ENCODE measurements around the gene XPNPEP1.

XPNPEP1 gene

GRCh38 chr10:109922976-109923921, at the start of gene XPNPEP1:
TSS of gene XPNPEP1 (minus strand) at chr10:109923511. CDS start at chr10:109923433, 78 bp downstream.
- TF ChIP-seq TCF12 (IDR thresholded peaks at IDR 0.05; ENCODE audit: low read depth) = no peak
- peak; percentile 88 for TF ChIP-seq USF1 (IDR thresholded peaks at IDR 0.05)
- TF ChIP-seq FOXM1 (IDR thresholded peaks at IDR 0.05; ENCODE audit: borderline replicate concordance, low read depth) = no peak
- TF ChIP-seq TAF1 (IDR thresholded peaks at IDR 0.05; ENCODE audit: low read depth) = peak; percentile 69; the same call in 1 of the 2 replicates
- TF ChIP-seq NFIC (IDR thresholded peaks at IDR 0.05) = 0 out of 2 replicates have a peak, but pooled peaks have one; percentile 7
- TF ChIP-seq CEBPB (IDR thresholded peaks at IDR 0.05) = no peak
- TF ChIP-seq EP300 (IDR thresholded peaks at IDR 0.05; ENCODE audit: borderline replicate concordance) = no peak
- TF ChIP-seq TEAD4 (IDR thresholded peaks at IDR 0.05) = no peak
- peak; percentile 93 for TF ChIP-seq YY1 (IDR thresholded peaks at IDR 0.05; ENCODE audit: low read depth)
- no peak for TF ChIP-seq RAD21 (IDR thresholded peaks at IDR 0.05; ENCODE audit: low read depth)
- TF ChIP-seq CREB1 (IDR thresholded peaks at IDR 0.05; ENCODE audit: low read depth) = peak; percentile 75
- peak; percentile 77 for TF ChIP-seq MAX (IDR thresholded peaks at IDR 0.05)
- no peak for TF ChIP-seq ZBTB7A (IDR thresholded peaks at IDR 0.05; ENCODE audit: low read depth)
- TF ChIP-seq REST (IDR thresholded peaks at IDR 0.05; ENCODE audit: low read depth) = no peak
- peak; percentile 9; the same call in 1 of the 2 replicates for TF ChIP-seq EGR1 (IDR thresholded peaks at IDR 0.05)

- no peak for TF ChIP-seq EGR1 (IDR thresholded peaks at IDR 0.05)
- no peak for TF ChIP-seq TAF1 (IDR thresholded peaks at IDR 0.05; ENCODE audit: low read depth)
- no peak for TF ChIP-seq CEBPB (IDR thresholded peaks at IDR 0.05)
- no peak for TF ChIP-seq USF1 (IDR thresholded peaks at IDR 0.05)
- no peak for TF ChIP-seq TEAD4 (IDR thresholded peaks at IDR 0.05)
- no peak for TF ChIP-seq CREB1 (IDR thresholded peaks at IDR 0.05; ENCODE audit: low read depth)
- no peak for TF ChIP-seq NFIC (IDR thresholded peaks at IDR 0.05)
- TF ChIP-seq ZBTB7A (IDR thresholded peaks at IDR 0.05; ENCODE audit: low read depth) = no peak
- no peak for TF ChIP-seq RAD21 (IDR thresholded peaks at IDR 0.05; ENCODE audit: low read depth)
- no peak for TF ChIP-seq YY1 (IDR thresholded peaks at IDR 0.05; ENCODE audit: low read depth)
- TF ChIP-seq REST (IDR thresholded peaks at IDR 0.05; ENCODE audit: low read depth) = no peak
- TF ChIP-seq MAX (IDR thresholded peaks at IDR 0.05) = no peak
- TF ChIP-seq FOXM1 (IDR thresholded peaks at IDR 0.05; ENCODE audit: borderline replicate concordance, low read depth) = no peak
- TF ChIP-seq EP300 (IDR thresholded peaks at IDR 0.05; ENCODE audit: borderline replicate concordance) = no peak
- TF ChIP-seq TCF12 (IDR thresholded peaks at IDR 0.05; ENCODE audit: low read depth) = no peak
Observed at GRCh38 chr10:109972372-109973001, 49.2 kb upstream of the XPNPEP1 start.

GRCh38 chr10:109971634-109972033, 48.3 kb upstream of the XPNPEP1 start:
- TF ChIP-seq TAF1 (IDR thresholded peaks at IDR 0.05; ENCODE audit: low read depth) (no peak), FOXM1 (IDR thresholded peaks at IDR 0.05; ENCODE audit: borderline replicate concordance, low read depth) (no peak)

- TF ChIP-seq USF1 (IDR thresholded peaks at IDR 0.05) = no peak
- TF ChIP-seq YY1 (IDR thresholded peaks at IDR 0.05; ENCODE audit: low read depth) = no peak
- TF ChIP-seq NFIC (IDR thresholded peaks at IDR 0.05) = no peak
- TF ChIP-seq TEAD4 (IDR thresholded peaks at IDR 0.05) = no peak
- no peak for TF ChIP-seq EGR1 (IDR thresholded peaks at IDR 0.05)
- TF ChIP-seq TCF12 (IDR thresholded peaks at IDR 0.05; ENCODE audit: low read depth) = no peak
- TF ChIP-seq MAX (IDR thresholded peaks at IDR 0.05) = no peak
- no peak for TF ChIP-seq ZBTB7A (IDR thresholded peaks at IDR 0.05; ENCODE audit: low read depth)
- TF ChIP-seq FOXM1 (IDR thresholded peaks at IDR 0.05; ENCODE audit: borderline replicate concordance, low read depth) = no peak
- no peak for TF ChIP-seq TAF1 (IDR thresholded peaks at IDR 0.05; ENCODE audit: low read depth)
- TF ChIP-seq REST (IDR thresholded peaks at IDR 0.05; ENCODE audit: low read depth) = no peak
- TF ChIP-seq RAD21 (IDR thresholded peaks at IDR 0.05; ENCODE audit: low read depth) = no peak
- no peak for TF ChIP-seq EP300 (IDR thresholded peaks at IDR 0.05; ENCODE audit: borderline replicate concordance)
- no peak for TF ChIP-seq CREB1 (IDR thresholded peaks at IDR 0.05; ENCODE audit: low read depth)
- TF ChIP-seq CEBPB (IDR thresholded peaks at IDR 0.05) = no peak
Observed at GRCh38 chr10:109969760-109970346, 46.5 kb upstream of the XPNPEP1 start.

Data from Ishikawa (cell line).